GM23338 (cell line): Measurements from ENCODE around the gene TXNDC12. TPM values are rescaled to one million over a fixed set of nuclear protein-coding genes. Genes with fewer than 3 reads are reported as not detected.

Experiments
- ATAC-seq: fragments of 200-7000 bp; cut with Tn5 transposase; 3 replicates; pipeline ENCODE4 v1.9.1; 2020
- DNase-seq: peaks from one replicate; pipeline ENCODE4 v3.0.0-alpha.2; 2015; ENCODE audit warnings: low spot score
- H2AFZ ChIP-seq: fragments of 200-600 bp; sonication (generic); 2 replicates; pipeline ENCODE4 v1.8.0; 2016; ENCODE audit warnings: antibody characterized with exemption, mild to moderate bottlenecking, moderate library complexity
- H3F3A ChIP-seq: fragments of 200-600 bp; sonication (generic); replicated peaks from 2 replicates; pipeline ENCODE4 v1.8.0; 2017; ENCODE audit warnings: antibody characterized with exemption, mixed run types, low read depth
- H3K27ac ChIP-seq: fragments of 200-600 bp; sonication (generic); 2 replicates; pipeline ENCODE4 v1.6.1; 2016; ENCODE audit warnings: low read depth
- H3K27me3 ChIP-seq: fragments of 200-600 bp; sonication (generic); 2 replicates; pipeline ENCODE4 v1.8.0; 2016; ENCODE audit warnings: mild to moderate bottlenecking, mixed run types, moderate library complexity; ENCODE audit not compliant: insufficient read depth
- H3K36me3 ChIP-seq: fragments of 200-600 bp; sonication (generic); 2 replicates; pipeline ENCODE4 v1.8.0; 2016; ENCODE audit warnings: mild to moderate bottlenecking; ENCODE audit not compliant: insufficient read depth
- H3K4me1 ChIP-seq: fragments of 200-600 bp; sonication (generic); 2 replicates; pipeline ENCODE4 v1.8.0; 2016; ENCODE audit warnings: mild to moderate bottlenecking, moderate library complexity; ENCODE audit not compliant: insufficient read depth
- H3K4me2 ChIP-seq: fragments of 200-600 bp; sonication (generic); 2 replicates; pipeline ENCODE4 v1.7.1; 2017; ENCODE audit warnings: mixed run types
- H3K4me3 ChIP-seq: fragments of 200-600 bp; sonication (generic); 2 replicates; pipeline ENCODE4 v1.6.1; 2016; ENCODE audit warnings: mixed run types
- H3K79me2 ChIP-seq: fragments of 200-600 bp; sonication (generic); replicated peaks from 2 replicates; pipeline ENCODE4 v1.8.0; 2017; ENCODE audit warnings: mild to moderate bottlenecking; ENCODE audit not compliant: insufficient read depth
- H3K9me2 ChIP-seq: fragments of 200-600 bp; sonication (generic); 2 replicates; pipeline ENCODE4 v1.8.0; 2017; ENCODE audit not compliant: insufficient read depth
- H4K20me1 ChIP-seq: fragments of 200-600 bp; sonication (generic); replicated peaks from 2 replicates; pipeline ENCODE4 v1.8.0; 2017; ENCODE audit warnings: mild to moderate bottlenecking; ENCODE audit not compliant: insufficient read depth
- H3K27ac Mint-ChIP-seq: 2 replicates; pipeline ENCODE4 v1.8.0; 2020; ENCODE audit warnings: inconsistent platforms, mild to moderate bottlenecking, moderate library complexity, mixed read lengths
- H3K27me3 Mint-ChIP-seq: 3 replicates; pipeline ENCODE4 v1.8.0; 2022; ENCODE audit warnings: low read depth, mild to moderate bottlenecking, moderate library complexity, mixed read lengths, inconsistent platforms; ENCODE audit not compliant: insufficient read depth, poor library complexity
- H3K36me3 Mint-ChIP-seq: 3 replicates; pipeline ENCODE4 v1.8.0; 2021; ENCODE audit warnings: low read depth, mild to moderate bottlenecking, inconsistent platforms, moderate library complexity, mixed read lengths
- H3K4me1 Mint-ChIP-seq: 3 replicates; pipeline ENCODE4 v1.8.0; 2020; ENCODE audit warnings: mild to moderate bottlenecking, inconsistent platforms, mixed read lengths
- H3K4me3 Mint-ChIP-seq: 3 replicates; pipeline ENCODE4 v1.8.0; 2021; ENCODE audit warnings: moderate library complexity, mild to moderate bottlenecking, inconsistent platforms, mixed read lengths
- H3K9me3 Mint-ChIP-seq: 3 replicates; pipeline ENCODE4 v1.8.0; 2020; ENCODE audit warnings: moderate library complexity, mild to moderate bottlenecking, inconsistent platforms, mixed read lengths
- CREB1 ChIP-seq: fragments of 250-450 bp; sonication (Bioruptor Pico); IDR thresholded peaks from 2 replicates; pipeline ENCODE4 v1.5.0; 2020; ENCODE audit warnings: low read depth, mild to moderate bottlenecking, moderate library complexity
- EZH2 ChIP-seq: fragments of 200-600 bp; sonication (generic); IDR thresholded peaks from one replicate; pipeline ENCODE4 v1.8.0; 2017; ENCODE audit warnings: antibody characterized with exemption, mild to moderate bottlenecking, low read depth; ENCODE audit not compliant: unreplicated experiment
- JUNB ChIP-seq: IDR thresholded peaks from one replicate; pipeline ENCODE4 v1.6.1; 2016; ENCODE audit warnings: antibody characterized with exemption; ENCODE audit not compliant: unreplicated experiment
- POLR2AphosphoS5 ChIP-seq: IDR thresholded peaks from 2 replicates; pipeline ENCODE4 v1.6.1; 2016; ENCODE audit warnings: antibody characterized with exemption, low read depth
- STAT1 ChIP-seq: IDR thresholded peaks from one replicate; pipeline ENCODE4 v1.6.1; 2016; ENCODE audit warnings: antibody characterized with exemption; ENCODE audit not compliant: unreplicated experiment
- ZNF114 ChIP-seq: fragments of 250-450 bp; sonication (Bioruptor Pico); IDR thresholded peaks from 2 replicates; pipeline ENCODE4 v1.5.0; 2020; ENCODE audit warnings: mild to moderate bottlenecking, moderate library complexity
- ZNF331 ChIP-seq: fragments of 250-450 bp; sonication (Bioruptor Pico); IDR thresholded peaks from 2 replicates; pipeline ENCODE4 v1.5.0; 2020; ENCODE audit warnings: low read depth, mild to moderate bottlenecking, moderate library complexity
- polyA plus RNA-seq: library from polyadenylated mRNA; unstranded; fragments of >200 nt; fragmentation: Nextera tagmentation; extraction: Ambion mirVana; gene quantifications from 2 replicates; pipeline ENCODE4 v1.2.1, GENCODE V29; 2016
- total RNA-seq: library from RNA; depleted of rRNA; stranded (reverse); fragments of >200 nt; shearing (Covaris generic); gene quantifications from 2 replicates; pipeline ENCODE4 v1.2.3, GENCODE V29; 2014
- TF ChIP-seq, protein P1 (sequence below), 2 experiments: fragments of 200-600 bp in 1 of 2; sonication (generic) in 1 of 2; conservative IDR thresholded peaks; 2 replicates each; pipeline versions ENCODE4 v1.5.1 to v1.6.1; 2016 to 2017; ENCODE audit warnings: antibody characterized with exemption in 2 of 2, low read depth in 2 of 2, mild to moderate bottlenecking in 2 of 2, moderate library complexity in 1 of 2
- TF ChIP-seq, protein P2 (sequence below): IDR thresholded peaks from one replicate; pipeline ENCODE4 v1.6.1; 2018; ENCODE audit warnings: antibody characterized with exemption; ENCODE audit not compliant: unreplicated experiment
- TF ChIP-seq, protein P3 (sequence below): IDR thresholded peaks from 2 replicates; pipeline ENCODE4 v1.6.1; 2016; ENCODE audit warnings: antibody characterized with exemption

TXNDC12 gene
- total and polyA plus RNA-seq, 2 experiments from 2014 or later, result 68.9 to 88.2 TPM

DNA sequence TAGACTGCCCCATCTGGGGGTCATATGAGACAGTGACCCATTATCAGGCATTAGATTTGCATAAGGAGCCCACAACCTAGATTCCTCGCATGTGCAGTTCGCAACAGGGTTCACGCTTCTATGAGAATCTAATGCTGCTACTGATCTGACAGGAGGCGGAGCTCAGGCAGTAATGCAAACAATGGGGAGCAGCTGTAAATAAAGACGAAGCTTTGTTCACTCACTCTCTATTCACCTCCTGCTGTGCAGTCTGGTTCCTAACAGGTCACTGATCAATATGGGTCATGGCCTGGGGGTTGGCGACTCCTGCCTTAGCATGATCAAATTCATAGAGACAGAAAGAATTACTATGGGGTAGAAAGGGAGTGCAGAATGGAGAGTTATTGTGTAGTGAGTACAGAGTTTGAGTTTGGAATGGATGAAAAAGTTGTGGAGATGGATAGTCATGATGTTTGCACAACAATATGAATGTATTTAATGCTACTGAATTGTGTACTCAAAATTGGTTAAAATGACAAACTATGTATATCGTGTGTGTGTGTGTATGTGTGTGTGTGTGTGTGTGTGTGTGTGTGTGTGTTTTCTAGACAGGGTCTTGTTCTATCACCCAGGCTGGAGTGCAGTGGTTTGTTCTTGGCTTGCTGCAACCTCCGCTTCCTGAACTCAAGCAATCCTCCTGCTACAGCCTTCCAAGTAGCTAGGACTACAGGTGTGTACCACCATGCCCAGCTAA, 43.3 kb upstream of the TXNDC12 start:
- H3K27ac ChIP-seq, result no peak overlapping the region
- TF ChIP-seq ZNF331 (CRISPR knock-in tag), result no peak
- TF ChIP-seq CREB1 (CRISPR knock-in tag), result no peak
- TF ChIP-seq ZNF114, result no peak
- TF ChIP-seq, protein P1, sequence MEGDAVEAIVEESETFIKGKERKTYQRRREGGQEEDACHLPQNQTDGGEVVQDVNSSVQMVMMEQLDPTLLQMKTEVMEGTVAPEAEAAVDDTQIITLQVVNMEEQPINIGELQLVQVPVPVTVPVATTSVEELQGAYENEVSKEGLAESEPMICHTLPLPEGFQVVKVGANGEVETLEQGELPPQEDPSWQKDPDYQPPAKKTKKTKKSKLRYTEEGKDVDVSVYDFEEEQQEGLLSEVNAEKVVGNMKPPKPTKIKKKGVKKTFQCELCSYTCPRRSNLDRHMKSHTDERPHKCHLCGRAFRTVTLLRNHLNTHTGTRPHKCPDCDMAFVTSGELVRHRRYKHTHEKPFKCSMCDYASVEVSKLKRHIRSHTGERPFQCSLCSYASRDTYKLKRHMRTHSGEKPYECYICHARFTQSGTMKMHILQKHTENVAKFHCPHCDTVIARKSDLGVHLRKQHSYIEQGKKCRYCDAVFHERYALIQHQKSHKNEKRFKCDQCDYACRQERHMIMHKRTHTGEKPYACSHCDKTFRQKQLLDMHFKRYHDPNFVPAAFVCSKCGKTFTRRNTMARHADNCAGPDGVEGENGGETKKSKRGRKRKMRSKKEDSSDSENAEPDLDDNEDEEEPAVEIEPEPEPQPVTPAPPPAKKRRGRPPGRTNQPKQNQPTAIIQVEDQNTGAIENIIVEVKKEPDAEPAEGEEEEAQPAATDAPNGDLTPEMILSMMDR (conservative IDR thresholded peaks at IDR 0.05; ENCODE audit: low read depth in 2 of 2), result no peak
- TF ChIP-seq, protein P2, sequence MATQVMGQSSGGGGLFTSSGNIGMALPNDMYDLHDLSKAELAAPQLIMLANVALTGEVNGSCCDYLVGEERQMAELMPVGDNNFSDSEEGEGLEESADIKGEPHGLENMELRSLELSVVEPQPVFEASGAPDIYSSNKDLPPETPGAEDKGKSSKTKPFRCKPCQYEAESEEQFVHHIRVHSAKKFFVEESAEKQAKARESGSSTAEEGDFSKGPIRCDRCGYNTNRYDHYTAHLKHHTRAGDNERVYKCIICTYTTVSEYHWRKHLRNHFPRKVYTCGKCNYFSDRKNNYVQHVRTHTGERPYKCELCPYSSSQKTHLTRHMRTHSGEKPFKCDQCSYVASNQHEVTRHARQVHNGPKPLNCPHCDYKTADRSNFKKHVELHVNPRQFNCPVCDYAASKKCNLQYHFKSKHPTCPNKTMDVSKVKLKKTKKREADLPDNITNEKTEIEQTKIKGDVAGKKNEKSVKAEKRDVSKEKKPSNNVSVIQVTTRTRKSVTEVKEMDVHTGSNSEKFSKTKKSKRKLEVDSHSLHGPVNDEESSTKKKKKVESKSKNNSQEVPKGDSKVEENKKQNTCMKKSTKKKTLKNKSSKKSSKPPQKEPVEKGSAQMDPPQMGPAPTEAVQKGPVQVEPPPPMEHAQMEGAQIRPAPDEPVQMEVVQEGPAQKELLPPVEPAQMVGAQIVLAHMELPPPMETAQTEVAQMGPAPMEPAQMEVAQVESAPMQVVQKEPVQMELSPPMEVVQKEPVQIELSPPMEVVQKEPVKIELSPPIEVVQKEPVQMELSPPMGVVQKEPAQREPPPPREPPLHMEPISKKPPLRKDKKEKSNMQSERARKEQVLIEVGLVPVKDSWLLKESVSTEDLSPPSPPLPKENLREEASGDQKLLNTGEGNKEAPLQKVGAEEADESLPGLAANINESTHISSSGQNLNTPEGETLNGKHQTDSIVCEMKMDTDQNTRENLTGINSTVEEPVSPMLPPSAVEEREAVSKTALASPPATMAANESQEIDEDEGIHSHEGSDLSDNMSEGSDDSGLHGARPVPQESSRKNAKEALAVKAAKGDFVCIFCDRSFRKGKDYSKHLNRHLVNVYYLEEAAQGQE, result no peak
- no peak for TF ChIP-seq JUNB
- no peak for TF ChIP-seq STAT1
- TF ChIP-seq EZH2, result no peak
- no peaks in the 10 kb centered on the region for H3K36me3 Mint-ChIP-seq
- H3K27me3 Mint-ChIP-seq, result peaks cover 8% of the 10 kb centered on the region
- peak; percentile 18 for DNase-seq
- no peaks in the 10 kb centered on the region for H3K36me3 ChIP-seq
- H3K4me3 ChIP-seq, result no peak overlapping the region
- H3K79me2 ChIP-seq, result no peaks in the 10 kb centered on the region
- no peaks in the 10 kb centered on the region for H3K4me1 ChIP-seq
- H4K20me1 ChIP-seq, result no peaks in the 10 kb centered on the region
- H3K9me2 ChIP-seq, result no peaks in the 10 kb centered on the region; the same call in 1 of the 2 replicates
- H3F3A ChIP-seq, result no peaks in the 10 kb centered on the region
- ATAC-seq, result peak; percentile 42; the same call in 2 of the 3 replicates
- H3K4me3 Mint-ChIP-seq, result no peak overlapping the region
- no peak overlapping the region for H3K4me2 ChIP-seq
- H2AFZ ChIP-seq, result no peak overlapping the region
- no peaks in the 10 kb centered on the region; the same call in 2 of the 3 replicates for H3K9me3 Mint-ChIP-seq
- no peaks in the 10 kb centered on the region for H3K4me1 Mint-ChIP-seq
- no peaks in the 10 kb centered on the region for H3K27me3 ChIP-seq
- no peak overlapping the region for H3K27ac Mint-ChIP-seq

DNA sequence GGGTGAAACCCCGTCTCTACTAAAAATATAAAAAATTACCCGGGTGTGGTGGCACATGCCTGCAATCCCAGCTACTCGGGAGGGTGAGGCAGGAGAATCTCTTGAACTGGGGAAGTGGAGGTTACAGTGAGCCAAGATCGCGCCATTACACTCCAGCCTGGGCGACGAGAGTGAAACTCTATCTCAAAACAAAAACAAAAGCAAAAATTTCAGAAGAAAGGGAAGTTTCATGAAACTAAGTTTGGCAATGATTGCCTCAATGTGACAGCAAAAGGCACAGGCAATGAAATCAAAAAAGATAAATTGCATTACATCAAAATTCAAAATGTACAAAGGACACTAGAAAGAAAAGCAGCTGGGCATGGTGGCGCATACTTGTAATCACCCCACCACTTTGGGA, 41.2 kb upstream of the TXNDC12 start:
- DNase-seq (no peak), ATAC-seq (no peak)
- Histone ChIP-seq H3K27ac (no peak overlapping the region), H3K4me1 (no peaks in the 10 kb centered on the region), H3K9me2 (no peaks in the 10 kb centered on the region), H3K27me3 (no peaks in the 10 kb centered on the region), H3F3A (0 out of 2 replicates have a peak, but pooled peaks cover 4% of the 10 kb centered on the region), H2AFZ (no peak overlapping the region), H4K20me1 (0 out of 2 replicates have a peak, but pooled peaks cover 7% of the 10 kb centered on the region), H3K79me2 (no peaks in the 10 kb centered on the region), H3K4me3 (no peak overlapping the region), H3K36me3 (no peaks in the 10 kb centered on the region), H3K4me2 (no peak overlapping the region)
- Mint-ChIP-seq H3K4me3 (no peak overlapping the region), H3K9me3 (peaks cover 2% of the 10 kb centered on the region), H3K27ac (no peak overlapping the region), H3K36me3 (peaks cover 7% of the 10 kb centered on the region), H3K27me3 (peaks cover 5% of the 10 kb centered on the region), H3K4me1 (no peaks in the 10 kb centered on the region)
- TF ChIP-seq, protein P2, result no peak
- TF ChIP-seq EZH2 (no peak), ZNF114 (no peak), POLR2AphosphoS5 (no peak)
- TF ChIP-seq, protein P3, sequence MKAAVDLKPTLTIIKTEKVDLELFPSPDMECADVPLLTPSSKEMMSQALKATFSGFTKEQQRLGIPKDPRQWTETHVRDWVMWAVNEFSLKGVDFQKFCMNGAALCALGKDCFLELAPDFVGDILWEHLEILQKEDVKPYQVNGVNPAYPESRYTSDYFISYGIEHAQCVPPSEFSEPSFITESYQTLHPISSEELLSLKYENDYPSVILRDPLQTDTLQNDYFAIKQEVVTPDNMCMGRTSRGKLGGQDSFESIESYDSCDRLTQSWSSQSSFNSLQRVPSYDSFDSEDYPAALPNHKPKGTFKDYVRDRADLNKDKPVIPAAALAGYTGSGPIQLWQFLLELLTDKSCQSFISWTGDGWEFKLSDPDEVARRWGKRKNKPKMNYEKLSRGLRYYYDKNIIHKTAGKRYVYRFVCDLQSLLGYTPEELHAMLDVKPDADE, result no peak
- TF ChIP-seq, protein P1 (conservative IDR thresholded peaks at IDR 0.05; ENCODE audit: low read depth in 2 of 2), result no peak
